Ishikawa (cell line): ENCODE results near the gene SMIM1.

ENCODE experiments used
- EP300 ChIP-seq: IDR thresholded peaks from 2 replicates; pipeline ENCODE4 v1.6.1; 2012; ENCODE audit warnings: borderline replicate concordance
- MAX ChIP-seq: IDR thresholded peaks from 2 replicates; pipeline ENCODE4 v1.6.1; 2012
- RAD21 ChIP-seq: IDR thresholded peaks from 2 replicates; pipeline ENCODE4 v1.6.1; 2012; ENCODE audit warnings: low read depth

DNA sequence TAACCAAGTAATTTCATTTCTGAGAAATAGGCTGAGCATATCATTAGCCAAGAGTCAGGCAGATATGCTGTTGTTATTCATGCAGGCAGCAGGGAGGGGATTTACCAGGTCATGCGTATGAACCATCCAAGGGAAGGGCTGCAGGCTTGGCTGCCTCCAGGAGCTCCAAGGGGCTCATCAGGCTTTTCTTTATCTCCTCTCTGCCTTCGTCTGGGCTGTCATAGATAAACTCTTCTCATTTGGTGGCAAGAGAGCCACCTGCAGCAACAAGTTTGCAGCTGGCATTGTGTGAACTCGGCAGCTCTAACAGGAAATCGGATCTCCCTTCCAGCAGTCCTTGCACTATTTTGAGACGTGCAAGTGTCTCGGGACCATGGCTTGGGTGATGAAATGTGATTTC is 12.8 kb upstream of the SMIM1 start:
- no peak for TF ChIP-seq EP300
- TF ChIP-seq MAX: no peak
- no peak for TF ChIP-seq RAD21
